Loucy (cell line): ENCODE results near the gene DRICH1.

Source experiments
- CTCF ChIP-seq: fragments of 200-600 bp; sonication (generic); conservative IDR thresholded peaks from 2 replicates; pipeline ENCODE4 v1.5.1; 2014; ENCODE audit warnings: mild to moderate bottlenecking, antibody characterized with exemption, low read length
- EZH2phosphoT487 ChIP-seq: fragments of 200-600 bp; IDR thresholded peaks from 2 replicates; pipeline ENCODE4 v1.6.1; 2018; ENCODE audit warnings: antibody characterized with exemption, mild to moderate bottlenecking, moderate library complexity, borderline replicate concordance

- TF ChIP-seq CTCF (no peak), EZH2phosphoT487 (no peak)
These were observed 69.9 kb downstream of the DRICH1 start for GRCh38 chr22:23562186-23562585.
